Activated naive CD4-positive, alpha-beta T cell treated with Interleukin-2 at 50 U/mL for 16 hours (primary cell): ENCODE results near the gene CCDC169.
"Not testable (repeated sequence)": the region's sequence is repeated elsewhere in the genome, so short reads cannot be mapped to it uniquely, and the experiment has no call there.

Experiments used
- DNase-seq: peaks from one replicate; pipeline ENCODE4 v3.0.0-alpha.2; 2020

CCDC169 gene

GRCh38 chr13:36313047-36313969 is 15.7 kb upstream of the CCDC169 start:
- DNase-seq: no peak

- no peak for DNase-seq
Observed at GRCh38 chr13:36310417-36311108, 12.9 kb upstream of the CCDC169 start.

GRCh38 chr13:36302289-36302688 is 4.7 kb upstream of the CCDC169 start:
- DNase-seq: no peak

- DNase-seq: not testable (repeated sequence)
Observed at GRCh38 chr13:36299469-36299868, 1.9 kb upstream of the CCDC169 start.

DNA sequence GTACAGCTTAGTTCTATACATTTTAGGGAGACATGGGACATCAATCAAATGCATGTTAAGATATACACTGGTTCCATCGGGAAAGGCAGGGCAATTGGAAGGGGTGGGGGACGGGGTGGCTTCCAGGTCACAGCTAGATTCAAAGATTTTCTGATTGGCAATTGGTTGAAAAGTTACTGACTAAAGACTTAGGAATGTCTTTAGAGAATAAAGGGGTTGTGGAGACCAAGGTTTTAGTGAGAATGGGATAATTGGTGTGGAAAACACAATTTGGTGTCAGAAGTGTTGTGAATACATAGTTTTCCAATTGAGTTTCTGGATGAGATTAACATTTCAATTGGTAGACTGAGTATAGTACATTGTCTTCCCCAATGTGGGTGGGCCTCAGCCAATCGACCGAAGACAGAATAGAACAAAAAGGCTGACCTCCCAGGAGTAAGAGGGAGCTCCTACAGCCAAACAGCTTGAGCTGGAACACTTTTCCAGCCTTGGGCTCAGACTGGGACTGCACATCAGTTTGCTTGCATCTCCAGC is 988 bp upstream of the CCDC169 start:
- no peak for DNase-seq

- DNase-seq: no peak
Observed at GRCh38 chr13:36294096-36294495, 3.5 kb downstream of the CCDC169 start.

- DNase-seq: no peak
Observed at GRCh38 chr13:36293497-36293896, 4.1 kb downstream of the CCDC169 start.

- DNase-seq: no peak
Observed at GRCh38 chr13:36288794-36289391, 8.7 kb downstream of the CCDC169 start.

- DNase-seq: no peak
Observed at GRCh38 chr13:36286006-36286405, 11.6 kb downstream of the CCDC169 start.

DNA sequence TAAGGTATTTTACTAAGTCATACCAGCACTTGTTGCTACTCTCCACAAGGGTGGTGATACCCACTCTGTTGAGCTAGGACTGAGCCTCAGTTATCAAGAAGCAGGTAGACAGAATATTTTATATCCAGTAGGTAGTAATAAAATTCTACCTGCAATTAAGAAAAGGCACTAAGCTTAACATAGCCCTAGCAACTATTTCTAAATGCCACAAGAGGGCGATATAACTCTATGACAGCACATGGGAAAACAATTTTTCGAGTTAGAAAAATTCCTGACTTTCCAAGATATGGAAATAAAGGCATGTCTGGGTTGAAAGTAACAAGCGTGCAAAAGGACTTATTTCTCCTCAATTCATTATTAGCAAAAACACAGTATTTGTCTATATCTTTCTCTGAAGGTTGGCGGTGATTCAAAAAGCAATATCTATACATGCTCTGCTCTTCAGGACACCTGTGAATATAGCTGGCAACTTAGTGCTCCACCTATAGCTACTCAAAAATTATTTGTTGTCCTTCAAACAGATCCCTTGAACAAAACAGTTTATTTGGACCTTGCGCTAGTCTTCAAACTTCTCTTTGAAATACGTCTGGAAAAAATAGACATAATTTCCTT is 14.7 kb downstream of the CCDC169 start:
- DNase-seq: no peak

- no peak for DNase-seq
Observed at GRCh38 chr13:36275190-36276002, 22.2 kb downstream of the CCDC169 start.

DNA sequence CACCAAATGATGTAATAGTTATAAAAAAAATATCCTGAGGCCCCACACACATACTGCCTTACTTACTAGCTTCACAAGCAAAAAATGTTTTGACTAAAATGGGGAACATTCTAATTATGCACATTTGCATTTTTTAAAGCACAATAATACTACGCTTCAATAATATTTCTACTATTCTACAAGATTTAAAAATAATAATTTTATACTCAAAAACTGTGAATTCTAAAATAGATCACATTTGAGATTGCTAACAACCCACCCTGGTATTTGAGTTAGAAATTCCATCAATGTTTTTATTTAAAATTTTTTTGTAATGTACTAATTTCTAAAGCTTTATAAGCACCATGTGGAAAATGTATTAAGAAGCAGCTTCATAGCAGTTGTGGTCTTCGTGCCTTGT is 24.2 kb downstream of the CCDC169 start:
- no peak for DNase-seq

GRCh38 chr13:36261976-36262375 is 35.6 kb downstream of the CCDC169 start:
- no peak for DNase-seq

- DNase-seq: no peak
Observed at GRCh38 chr13:36261011-36261410, 36.6 kb downstream of the CCDC169 start.

DNA sequence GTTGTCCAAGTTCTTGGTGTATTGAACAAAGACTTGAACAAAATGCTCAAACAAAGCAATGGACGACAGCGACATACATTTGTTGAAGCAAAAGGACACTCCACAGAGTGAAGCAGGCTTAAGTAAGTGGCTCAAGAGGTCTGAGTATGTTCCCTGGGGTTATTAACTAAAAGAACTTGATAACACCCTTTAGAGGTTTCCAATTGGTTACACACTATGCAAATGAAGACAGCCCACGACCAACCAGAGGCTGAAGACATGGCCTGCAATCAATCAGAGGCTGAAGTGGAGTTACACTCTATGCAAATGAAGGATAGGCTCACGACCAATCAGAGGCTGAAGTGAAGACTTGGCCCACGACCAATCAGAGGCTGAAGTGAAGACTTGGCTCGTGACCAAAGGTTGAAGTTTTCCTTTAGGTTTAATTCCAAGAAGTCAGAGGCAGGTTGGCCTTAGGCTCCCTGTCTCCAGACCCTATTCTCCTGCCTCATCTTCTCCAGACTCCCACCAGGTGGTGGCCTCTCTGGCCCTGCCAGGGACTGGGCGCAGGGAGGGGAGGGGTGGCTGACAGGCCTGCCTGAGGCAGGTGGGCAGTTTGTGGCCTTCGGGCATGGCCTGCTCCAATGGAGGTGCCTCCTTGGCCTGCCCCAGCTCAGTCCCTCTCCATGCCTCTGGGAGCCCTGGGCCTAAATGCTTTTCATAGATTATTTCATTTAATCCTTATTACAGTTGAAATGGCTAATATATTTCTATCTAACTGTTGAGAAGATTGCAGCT is 38.1 kb downstream of the CCDC169 start:
- no peak for DNase-seq

- DNase-seq: no peak
Observed at GRCh38 chr13:36258831-36259230, 38.8 kb downstream of the CCDC169 start.

- DNase-seq: no peak
Observed at GRCh38 chr13:36251526-36251925, 46.1 kb downstream of the CCDC169 start.

- no peak for DNase-seq
Observed at GRCh38 chr13:36251017-36251416, 46.6 kb downstream of the CCDC169 start.

GRCh38 chr13:36248700-36249099 is 48.9 kb downstream of the CCDC169 start:
- DNase-seq: no peak

GRCh38 chr13:36244990-36245389 is 52.6 kb downstream of the CCDC169 start:
- DNase-seq: no peak

- DNase-seq: no peak
Observed at GRCh38 chr13:36244073-36244472, 53.5 kb downstream of the CCDC169 start.
